GM19455 (cell line): Measurements from ENCODE around the gene B4GALNT4.
"Not testable (repeated sequence)": the region's sequence is repeated elsewhere in the genome, so short reads cannot be mapped to it uniquely, and the experiment has no call there.

Experiments
- ATAC-seq: cut with Tn5 transposase; IDR thresholded peaks from one replicate; pipeline ENCODE4 v1.9.1; 2021; ENCODE audit not compliant: unreplicated experiment

Gene B4GALNT4

GRCh38 chr11:405954-406795 lies 36.9 kb downstream of the B4GALNT4 start:
- no peak for ATAC-seq

GRCh38 chr11:406796-407650 lies 37.7 kb downstream of the B4GALNT4 start:
- ATAC-seq, result peak; percentile 67

- no peak for ATAC-seq
Observed at GRCh38 chr11:407651-408123, 38.4 kb downstream of the B4GALNT4 start.

- no peak for ATAC-seq
Observed at GRCh38 chr11:408154-409007, 39.1 kb downstream of the B4GALNT4 start.

GRCh38 chr11:409008-409599 lies 39.8 kb downstream of the B4GALNT4 start:
- no peak for ATAC-seq

- no peak for ATAC-seq
Observed at GRCh38 chr11:409600-410483, 40.5 kb downstream of the B4GALNT4 start.

GRCh38 chr11:410711-411110 lies 41.4 kb downstream of the B4GALNT4 start:
- not testable (repeated sequence) for ATAC-seq

GRCh38 chr11:411520-411919 lies 42.2 kb downstream of the B4GALNT4 start:
- not testable (repeated sequence) for ATAC-seq

- no peak for ATAC-seq
Observed at GRCh38 chr11:412641-413119, 43.4 kb downstream of the B4GALNT4 start.

- no peak for ATAC-seq
Observed at GRCh38 chr11:413120-414081, 44.1 kb downstream of the B4GALNT4 start.

- no peak for ATAC-seq
Observed at GRCh38 chr11:414318-414857, 45.1 kb downstream of the B4GALNT4 start.

GRCh38 chr11:415640-416041 lies 46.3 kb downstream of the B4GALNT4 start:
- no peak for ATAC-seq

- ATAC-seq, result no peak
Observed at GRCh38 chr11:416051-416756, 46.9 kb downstream of the B4GALNT4 start.

- ATAC-seq, result no peak
Observed at GRCh38 chr11:416757-417621, 47.7 kb downstream of the B4GALNT4 start.

- no peak for ATAC-seq
Observed at GRCh38 chr11:417652-418342, 48.5 kb downstream of the B4GALNT4 start.
